SJCRH30 (cell line): ENCODE measurements around the gene FAM237B. TPM values are rescaled to one million over a fixed set of nuclear protein-coding genes. Genes with fewer than 3 reads are reported as not detected.
A peak's percentile ranks its signal among the peaks of the same experiment; 100 is the strongest.

Experiments
- DNase-seq, 2 experiments: peaks; one replicate each; pipeline ENCODE4 v3.0.0-alpha.2; 2015 to 2020
- H3K27ac ChIP-seq: fragments of 250-450 bp; sonication (Bioruptor Pico); 2 replicates; pipeline ENCODE4 v1.5.1; 2020; ENCODE audit warnings: mild to moderate bottlenecking, moderate library complexity
- H3K27me3 ChIP-seq: fragments of 250-450 bp; sonication (Bioruptor Pico); 2 replicates; pipeline ENCODE4 v1.5.1; 2020; ENCODE audit warnings: mild to moderate bottlenecking, moderate library complexity
- H3K36me3 ChIP-seq: fragments of 250-450 bp; sonication (Bioruptor Pico); 2 replicates; pipeline ENCODE4 v1.5.1; 2020; ENCODE audit warnings: mild to moderate bottlenecking, moderate library complexity
- H3K4me1 ChIP-seq: fragments of 250-450 bp; sonication (Bioruptor Pico); 2 replicates; pipeline ENCODE4 v1.5.1; 2020; ENCODE audit warnings: mild to moderate bottlenecking, moderate library complexity
- H3K4me3 ChIP-seq: fragments of 250-450 bp; sonication (Bioruptor Pico); 2 replicates; pipeline ENCODE4 v1.5.1; 2020; ENCODE audit warnings: mild to moderate bottlenecking, moderate library complexity
- H3K9me3 ChIP-seq: fragments of 250-450 bp; sonication (Bioruptor Pico); replicated peaks from 2 replicates; pipeline ENCODE4 v1.5.1; 2020; ENCODE audit warnings: mild to moderate bottlenecking, moderate library complexity
- total RNA-seq: library from RNA; depleted of rRNA; stranded (reverse); fragments of >200 nt; shearing (Covaris generic); gene quantifications from 2 replicates; pipeline ENCODE4 v1.2.3, GENCODE V29; 2014

FAM237B gene
- total RNA-seq, 1 experiment from 2014 or later, result not detected

- no peak overlapping the region for H3K27ac ChIP-seq
- H3K9me3 ChIP-seq, result no peaks in the 10 kb centered on the region
- no peaks in the 10 kb centered on the region for H3K27me3 ChIP-seq
- DNase-seq, result no peak
- H3K4me3 ChIP-seq, result no peak overlapping the region
- H3K36me3 ChIP-seq, result no peaks in the 10 kb centered on the region
- no peaks in the 10 kb centered on the region for H3K4me1 ChIP-seq
These were observed 1.1 kb downstream of the FAM237B start for GRCh38 chr7:90320014-90320413.

GRCh38 chr7:90313907-90314306, 7.2 kb downstream of the FAM237B start:
- Histone ChIP-seq H3K36me3 (no peaks in the 10 kb centered on the region; the same call in 1 of the 2 replicates), H3K4me1 (no peaks in the 10 kb centered on the region), H3K4me3 (no peak overlapping the region), H3K27ac (no peak overlapping the region), H3K9me3 (no peaks in the 10 kb centered on the region), H3K27me3 (no peaks in the 10 kb centered on the region)
- DNase-seq, result no peak

GRCh38 chr7:90312745-90313144, 8.4 kb downstream of the FAM237B start:
- H3K27ac ChIP-seq, result no peak overlapping the region
- DNase-seq, result no peak
- H3K4me1 ChIP-seq, result no peaks in the 10 kb centered on the region

DNA sequence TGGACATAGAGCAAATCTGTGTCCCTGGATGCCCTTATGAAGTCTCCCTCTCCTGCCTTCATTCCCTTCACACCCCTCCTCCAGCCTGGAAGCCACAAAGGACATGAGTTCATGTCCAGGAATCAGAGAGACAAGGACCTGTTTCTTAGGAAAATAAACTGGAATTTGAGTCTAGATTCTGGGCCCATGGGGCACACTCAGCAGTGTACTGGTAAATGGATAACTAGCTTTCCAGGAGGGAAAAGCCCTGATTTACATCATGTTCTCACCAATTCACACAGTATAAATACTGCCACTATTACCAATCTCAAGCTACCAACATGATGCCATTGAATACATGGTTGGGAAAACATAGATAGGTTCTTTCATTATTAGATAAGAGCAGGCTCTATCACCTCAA, 9.9 kb downstream of the FAM237B start:
- Histone ChIP-seq H3K9me3 (no peaks in the 10 kb centered on the region), H3K27me3 (no peaks in the 10 kb centered on the region), H3K4me1 (no peaks in the 10 kb centered on the region), H3K36me3 (no peaks in the 10 kb centered on the region; the same call in 1 of the 2 replicates), H3K4me3 (no peak overlapping the region), H3K27ac (no peak overlapping the region)
- no peak for DNase-seq

More at GRCh38 chr7:90312745-90313144, 8.4 kb downstream of the FAM237B start:
- Histone ChIP-seq H3K4me3 (no peak overlapping the region), H3K9me3 (no peaks in the 10 kb centered on the region), H3K27me3 (no peaks in the 10 kb centered on the region), H3K36me3 (no peaks in the 10 kb centered on the region; the same call in 1 of the 2 replicates)

DNA sequence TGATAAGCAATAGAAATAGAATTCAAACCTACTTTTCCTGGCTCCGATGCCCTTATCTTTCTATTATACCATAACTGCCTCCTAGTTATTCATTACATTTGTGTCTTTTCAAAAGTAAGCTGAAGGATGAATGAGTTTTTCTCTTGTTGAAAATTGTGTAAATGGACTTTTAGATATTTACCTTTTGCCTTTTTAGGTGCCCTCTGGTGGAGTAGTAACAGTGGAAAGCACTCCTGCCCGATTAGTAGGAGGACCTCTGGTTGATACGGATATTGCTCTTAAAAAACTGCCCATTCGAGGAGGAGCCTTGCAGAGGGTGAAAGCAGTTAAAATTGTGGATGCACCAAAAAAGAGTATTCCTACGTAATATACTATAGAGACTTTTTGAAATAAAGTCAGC, 11.2 kb downstream of the FAM237B start:
- no peak overlapping the region for H3K27ac ChIP-seq
- no peaks in the 10 kb centered on the region for H3K4me1 ChIP-seq
- no peak overlapping the region for H3K4me3 ChIP-seq
- H3K27me3 ChIP-seq, result no peaks in the 10 kb centered on the region
- DNase-seq, result no peak
- H3K9me3 ChIP-seq, result no peaks in the 10 kb centered on the region
- no peaks in the 10 kb centered on the region; the same call in 1 of the 2 replicates for H3K36me3 ChIP-seq

DNA sequence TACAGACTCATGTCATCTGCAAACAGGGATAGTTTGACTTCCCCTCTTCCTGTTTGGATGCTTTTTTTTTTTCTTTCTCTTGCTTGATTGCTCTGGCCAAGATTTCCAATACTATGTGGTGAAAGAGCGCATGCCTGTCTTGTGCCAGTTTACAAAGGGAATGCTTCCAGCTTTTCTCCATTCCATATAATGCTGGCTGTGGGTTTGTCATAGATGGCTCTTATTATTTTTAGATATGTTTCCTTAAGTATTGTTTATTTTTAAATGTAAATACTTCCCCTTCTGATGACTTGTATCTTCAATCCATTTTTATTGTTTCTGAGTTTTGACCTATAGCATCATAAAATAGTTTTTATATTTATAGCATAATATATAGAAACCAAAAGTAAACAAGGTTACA, 17.9 kb downstream of the FAM237B start:
- Histone ChIP-seq H3K27me3 (no peaks in the 10 kb centered on the region), H3K4me3 (no peak overlapping the region)

DNA sequence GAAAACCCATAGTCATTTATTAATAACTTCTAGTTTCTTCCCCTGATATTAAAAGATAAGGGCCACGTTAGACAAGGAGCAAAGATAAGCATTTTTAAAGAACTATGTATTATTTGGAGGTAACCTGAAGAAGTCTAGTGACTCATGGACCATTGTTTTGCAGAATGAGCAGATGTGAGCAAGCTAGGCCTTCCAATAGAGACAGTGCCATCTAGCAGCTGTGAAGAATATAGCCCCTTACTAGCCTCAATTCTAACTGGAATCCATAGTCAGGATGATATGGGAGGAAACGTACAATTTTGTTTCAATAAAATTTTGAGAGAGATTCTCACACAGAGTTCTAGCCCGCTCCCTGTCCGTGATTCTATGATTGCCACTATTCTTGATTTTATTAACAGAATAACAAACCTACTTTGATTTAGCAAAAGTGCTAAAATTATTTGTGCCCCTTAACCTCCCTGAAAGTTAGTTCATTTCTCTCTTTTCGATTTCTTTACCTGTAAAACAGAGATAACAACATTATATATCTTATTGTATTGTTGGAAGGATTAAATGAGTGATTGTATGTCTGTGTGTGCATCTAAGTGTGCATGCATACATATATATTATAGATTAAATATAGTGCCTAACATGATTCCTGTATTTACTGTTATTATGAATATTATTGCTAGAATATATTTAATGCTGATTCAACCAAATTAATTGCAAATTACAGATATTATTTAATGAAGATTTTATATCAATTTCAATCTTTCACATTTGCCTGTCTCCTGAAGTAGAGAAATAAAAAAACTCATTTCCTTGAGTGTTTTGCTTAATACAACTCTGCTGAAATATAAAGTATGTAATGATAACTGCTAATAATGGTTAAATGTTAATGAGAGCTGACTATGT, 22.7 kb downstream of the FAM237B start:
- H3K27me3 ChIP-seq, result no peaks in the 10 kb centered on the region
- 0 out of 2 replicates have a peak, but pooled peaks cover 2% of the 10 kb centered on the region for H3K9me3 ChIP-seq
- peak in 1 of 2 experiments; percentile 62 for DNase-seq
- no peak overlapping the region for H3K27ac ChIP-seq
- no peaks in the 10 kb centered on the region for H3K36me3 ChIP-seq
- H3K4me3 ChIP-seq, result no peak overlapping the region
- H3K4me1 ChIP-seq, result no peaks in the 10 kb centered on the region

More for the DNA sequence above, 17.9 kb downstream of the FAM237B start:
- DNase-seq, result no peak
- no peak overlapping the region for H3K27ac ChIP-seq
- no peaks in the 10 kb centered on the region for H3K4me1 ChIP-seq
- H3K36me3 ChIP-seq, result no peaks in the 10 kb centered on the region
- no peaks in the 10 kb centered on the region for H3K9me3 ChIP-seq

DNA sequence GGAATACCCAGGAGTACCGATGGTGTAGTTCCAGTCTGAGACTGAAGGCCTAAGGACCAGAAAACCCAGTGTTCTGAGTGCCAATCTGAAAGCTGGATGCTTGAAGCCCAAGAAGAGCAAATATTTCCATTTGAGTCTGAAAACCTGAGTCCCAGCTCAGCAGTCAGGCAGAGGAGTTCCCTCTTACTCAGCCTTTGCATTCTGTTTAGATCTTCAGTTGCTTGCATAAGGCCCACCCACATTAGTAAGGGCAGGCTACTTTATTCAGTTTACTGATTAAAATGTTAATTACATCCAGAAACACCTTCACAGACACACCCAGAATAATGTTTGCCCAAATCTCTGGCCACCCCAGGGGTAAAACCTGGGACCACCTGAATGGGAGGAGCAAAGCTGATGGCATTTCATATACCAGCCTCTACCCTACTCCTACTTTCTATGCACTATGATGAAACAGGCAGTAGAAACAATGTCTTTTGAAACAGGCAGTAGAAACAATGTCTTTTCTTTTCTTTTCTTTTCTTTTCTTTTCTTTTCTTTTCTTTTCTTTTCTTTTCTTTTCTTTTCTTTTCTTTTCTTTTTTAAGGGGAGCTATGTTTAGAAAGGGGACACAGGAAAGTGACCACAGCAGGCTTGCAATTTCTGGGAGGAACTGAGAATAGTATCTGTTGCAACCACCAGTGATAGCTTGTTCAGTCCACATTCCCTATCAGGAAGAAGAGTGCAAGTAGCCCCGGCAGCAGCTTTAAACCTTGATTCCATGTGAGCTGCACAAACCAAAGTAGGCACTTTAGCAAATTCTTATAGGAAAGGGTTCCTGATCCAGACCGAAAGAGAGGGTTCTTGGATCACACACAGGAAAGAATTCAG, 30.6 kb downstream of the FAM237B start:
- no peaks in the 10 kb centered on the region for H3K4me1 ChIP-seq
- no peak overlapping the region for H3K27ac ChIP-seq
- H3K36me3 ChIP-seq, result no peaks in the 10 kb centered on the region
- no peak overlapping the region for H3K4me3 ChIP-seq
- DNase-seq, result no peak
- peaks cover 2% of the 10 kb centered on the region; the same call in 1 of the 2 replicates for H3K9me3 ChIP-seq
- H3K27me3 ChIP-seq, result no peaks in the 10 kb centered on the region

GRCh38 chr7:90288154-90288553, 33.0 kb downstream of the FAM237B start:
- Histone ChIP-seq H3K27ac (no peak overlapping the region), H3K36me3 (no peaks in the 10 kb centered on the region), H3K27me3 (no peaks in the 10 kb centered on the region), H3K4me3 (no peak overlapping the region), H3K4me1 (no peaks in the 10 kb centered on the region), H3K9me3 (no peaks in the 10 kb centered on the region; the same call in 1 of the 2 replicates)
- DNase-seq, result no peak

DNA sequence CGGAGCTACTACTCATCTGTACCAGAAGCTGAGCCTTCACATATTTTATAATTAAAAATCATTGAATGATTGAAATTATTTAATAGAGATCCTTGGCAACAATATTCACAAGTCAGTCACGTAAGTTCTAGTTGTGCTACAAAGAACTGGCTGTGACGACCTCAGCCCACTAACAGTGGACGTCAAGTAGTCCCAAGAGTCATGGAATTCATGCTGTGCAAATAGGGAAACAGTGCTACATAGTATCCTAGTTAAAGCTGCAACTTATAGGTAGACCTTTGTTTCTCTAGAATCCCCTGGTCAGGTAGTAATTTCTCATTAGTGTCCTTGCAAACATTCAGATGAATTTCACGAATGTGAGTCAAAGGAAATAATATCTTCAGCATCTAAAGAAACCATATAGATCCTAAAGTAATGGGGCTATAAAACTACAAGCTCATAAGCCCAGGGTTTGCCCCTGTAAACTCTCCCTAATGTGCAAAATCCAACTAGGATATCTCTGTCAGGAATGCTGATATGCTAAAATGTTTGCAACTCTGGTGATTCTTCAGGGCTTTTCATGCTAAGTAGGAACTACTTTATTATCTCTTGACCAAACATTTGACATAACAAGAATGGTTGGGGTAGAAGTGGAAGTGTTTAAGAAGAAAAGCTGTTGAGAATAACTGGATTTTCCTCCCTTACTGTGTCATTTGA, 44.9 kb downstream of the FAM237B start:
- no peak for DNase-seq
- Histone ChIP-seq H3K4me3 (no peak overlapping the region), H3K36me3 (no peaks in the 10 kb centered on the region), H3K27ac (no peak overlapping the region), H3K4me1 (no peaks in the 10 kb centered on the region), H3K27me3 (no peaks in the 10 kb centered on the region), H3K9me3 (no peaks in the 10 kb centered on the region)

DNA sequence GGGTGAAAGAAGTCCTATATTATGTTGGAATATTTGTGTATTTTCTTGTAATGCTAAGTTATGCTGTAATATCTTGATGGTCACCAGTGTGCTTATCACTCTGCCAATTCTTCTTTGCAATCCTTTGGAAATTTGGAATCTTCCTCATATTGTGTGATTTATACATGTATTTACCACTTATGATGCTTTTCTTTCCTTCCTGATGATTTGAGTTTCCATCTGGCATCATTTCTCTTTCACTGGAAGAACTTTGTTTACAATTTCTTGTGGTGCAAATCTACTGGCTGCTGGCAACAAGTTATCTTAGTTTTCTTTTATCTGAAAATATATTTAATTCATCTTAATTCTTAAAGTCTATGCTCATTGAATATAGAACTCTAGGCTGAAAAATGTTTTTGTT, 46.9 kb downstream of the FAM237B start:
- Histone ChIP-seq H3K9me3 (no peaks in the 10 kb centered on the region), H3K4me3 (no peak overlapping the region), H3K27me3 (no peaks in the 10 kb centered on the region), H3K27ac (no peak overlapping the region), H3K4me1 (no peaks in the 10 kb centered on the region), H3K36me3 (no peaks in the 10 kb centered on the region)
- DNase-seq, result no peak

- no peaks in the 10 kb centered on the region for H3K9me3 ChIP-seq
- no peak overlapping the region for H3K27ac ChIP-seq
- H3K4me3 ChIP-seq, result no peak overlapping the region
- no peaks in the 10 kb centered on the region for H3K27me3 ChIP-seq
- no peak for DNase-seq
- no peaks in the 10 kb centered on the region for H3K36me3 ChIP-seq
- no peaks in the 10 kb centered on the region for H3K4me1 ChIP-seq
These were observed 48.9 kb downstream of the FAM237B start for GRCh38 chr7:90272242-90272641.

- H3K27me3 ChIP-seq, result no peaks in the 10 kb centered on the region
- no peak overlapping the region for H3K4me3 ChIP-seq
- H3K27ac ChIP-seq, result no peak overlapping the region
- no peaks in the 10 kb centered on the region for H3K36me3 ChIP-seq
- no peaks in the 10 kb centered on the region for H3K4me1 ChIP-seq
- DNase-seq, result no peak
- no peaks in the 10 kb centered on the region for H3K9me3 ChIP-seq
These were observed 49.4 kb downstream of the FAM237B start for GRCh38 chr7:90271753-90272152.

- Histone ChIP-seq H3K27ac (no peak overlapping the region), H3K9me3 (no peaks in the 10 kb centered on the region), H3K4me1 (no peaks in the 10 kb centered on the region), H3K4me3 (no peak overlapping the region), H3K27me3 (no peaks in the 10 kb centered on the region), H3K36me3 (no peaks in the 10 kb centered on the region)
- DNase-seq, result no peak
These were observed 50.5 kb downstream of the FAM237B start for GRCh38 chr7:90270431-90271178.
